Measurements from ENCODE around the gene VPS35L. TPM values are rescaled to one million over a fixed set of nuclear protein-coding genes. Genes with fewer than 3 reads are reported as not detected.

VPS35L gene
- total RNA-seq, 6 experiments from 2014 or later = 65.6 to 81.9 (median 76.8) TPM

DNA sequence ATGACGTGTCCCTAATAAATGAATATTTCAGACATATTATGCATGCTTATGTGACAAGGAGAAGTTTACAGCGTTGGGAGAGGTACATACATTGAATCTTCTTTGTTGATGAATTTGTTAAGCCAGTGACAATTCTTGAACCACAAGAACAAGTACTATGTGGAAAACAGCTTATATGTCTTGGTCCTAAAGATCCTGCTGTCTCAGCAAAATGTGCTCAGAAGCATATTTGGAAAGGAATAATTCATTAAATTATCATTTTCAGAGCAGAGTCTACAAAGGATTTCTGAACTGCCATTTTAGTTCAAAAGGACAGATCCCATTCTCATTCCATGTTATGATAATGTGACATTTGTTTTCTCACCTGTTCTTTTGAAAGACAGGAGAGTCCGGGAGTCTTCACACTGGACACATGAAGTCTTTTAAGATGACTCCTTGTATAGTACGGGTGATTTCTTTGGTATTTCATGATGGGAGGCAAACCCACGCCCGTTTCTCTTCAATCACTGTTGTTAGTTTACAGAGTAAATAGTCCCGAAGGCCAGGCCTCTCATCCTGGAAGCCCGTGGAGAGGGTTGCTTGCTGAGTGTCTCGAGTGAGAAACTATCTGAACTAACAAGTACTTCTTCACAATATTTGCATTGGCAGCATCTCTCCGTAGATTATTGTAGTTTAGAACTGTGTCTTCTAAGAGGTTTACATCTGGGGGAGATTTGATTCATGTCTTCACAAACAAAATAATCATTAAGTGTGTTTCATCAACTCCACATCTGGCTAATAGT lies 26.7 kb downstream of the VPS35L start:
- Mint-ChIP-seq H3K36me3 (ENCODE audit: low read depth) (peaks cover 43% of the 10 kb centered on the region), H3K27ac (no peak overlapping the region), H3K9me3 (no peaks in the 10 kb centered on the region), H3K4me3 (no peak overlapping the region), H3K4me1 (ENCODE audit: low read depth) (peaks cover 13% of the 10 kb centered on the region; the same call in 1 of the 2 replicates), H3K27me3 (ENCODE audit: insufficient read depth) (no peaks in the 10 kb centered on the region; the same call in 1 of the 2 replicates)
- DNase-seq = no peak
- TF ChIP-seq, protein P1, sequence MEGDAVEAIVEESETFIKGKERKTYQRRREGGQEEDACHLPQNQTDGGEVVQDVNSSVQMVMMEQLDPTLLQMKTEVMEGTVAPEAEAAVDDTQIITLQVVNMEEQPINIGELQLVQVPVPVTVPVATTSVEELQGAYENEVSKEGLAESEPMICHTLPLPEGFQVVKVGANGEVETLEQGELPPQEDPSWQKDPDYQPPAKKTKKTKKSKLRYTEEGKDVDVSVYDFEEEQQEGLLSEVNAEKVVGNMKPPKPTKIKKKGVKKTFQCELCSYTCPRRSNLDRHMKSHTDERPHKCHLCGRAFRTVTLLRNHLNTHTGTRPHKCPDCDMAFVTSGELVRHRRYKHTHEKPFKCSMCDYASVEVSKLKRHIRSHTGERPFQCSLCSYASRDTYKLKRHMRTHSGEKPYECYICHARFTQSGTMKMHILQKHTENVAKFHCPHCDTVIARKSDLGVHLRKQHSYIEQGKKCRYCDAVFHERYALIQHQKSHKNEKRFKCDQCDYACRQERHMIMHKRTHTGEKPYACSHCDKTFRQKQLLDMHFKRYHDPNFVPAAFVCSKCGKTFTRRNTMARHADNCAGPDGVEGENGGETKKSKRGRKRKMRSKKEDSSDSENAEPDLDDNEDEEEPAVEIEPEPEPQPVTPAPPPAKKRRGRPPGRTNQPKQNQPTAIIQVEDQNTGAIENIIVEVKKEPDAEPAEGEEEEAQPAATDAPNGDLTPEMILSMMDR (IDR thresholded peaks at IDR 0.05) = no peak

DNA sequence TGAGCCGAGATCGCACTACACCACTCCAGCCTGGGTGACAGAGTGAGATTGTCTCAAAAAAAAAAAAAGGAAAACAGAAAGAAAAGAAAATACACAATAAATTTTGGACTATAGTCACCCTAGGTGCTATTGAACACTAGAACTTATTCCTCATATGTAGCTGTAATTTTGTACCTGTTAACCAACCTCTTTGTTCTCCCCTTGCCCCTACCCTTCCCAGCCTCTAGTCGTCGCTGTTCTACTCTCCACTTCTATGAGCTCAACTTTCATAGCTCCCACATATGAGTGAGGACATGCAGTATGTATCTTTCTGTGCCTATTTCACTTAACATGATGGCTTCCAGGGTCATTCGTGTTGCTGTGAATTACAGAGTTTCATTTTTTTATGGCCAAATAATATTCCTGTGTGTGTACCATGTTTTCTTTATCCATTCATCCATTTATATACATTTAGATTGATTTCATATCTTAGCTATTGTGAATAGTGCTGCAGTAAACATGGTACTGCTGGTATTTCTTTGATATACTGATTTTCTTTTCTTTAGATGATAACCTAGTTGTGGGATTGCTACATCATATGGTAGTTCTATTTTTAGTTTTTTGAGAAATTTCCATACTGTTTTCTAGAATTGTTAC lies 28.3 kb downstream of the VPS35L start:
- H3K4me1 Mint-ChIP-seq (ENCODE audit: low read depth) = peaks cover 13% of the 10 kb centered on the region
- H3K9me3 Mint-ChIP-seq = no peaks in the 10 kb centered on the region
- H3K4me3 Mint-ChIP-seq = no peak overlapping the region
- TF ChIP-seq, protein P1 (IDR thresholded peaks at IDR 0.05) = peak; percentile 85
- peak; percentile 30 for DNase-seq
- H3K27ac Mint-ChIP-seq = no peak overlapping the region
- no peaks in the 10 kb centered on the region; the same call in 1 of the 2 replicates for H3K27me3 Mint-ChIP-seq (ENCODE audit: insufficient read depth)
- peaks cover 39% of the 10 kb centered on the region for H3K36me3 Mint-ChIP-seq (ENCODE audit: low read depth)

DNA sequence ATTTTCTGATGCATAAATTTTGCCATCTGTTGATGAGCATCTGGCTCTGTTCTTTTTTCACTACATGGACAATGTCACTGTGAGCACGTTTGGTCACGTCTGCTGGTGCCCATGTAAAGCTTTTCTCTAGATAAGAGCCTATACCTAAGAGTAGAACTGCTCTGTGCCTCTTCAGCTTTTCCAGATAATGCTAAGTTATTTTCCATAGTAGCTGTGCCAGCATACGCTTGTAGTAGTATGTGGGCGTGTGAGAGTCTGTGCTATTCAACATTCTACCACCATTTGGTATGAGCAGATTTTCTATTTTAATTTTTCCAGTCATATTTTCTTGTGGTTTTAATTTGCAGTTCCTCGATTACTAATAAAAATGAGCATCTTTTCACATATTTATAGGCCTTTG lies 33.2 kb downstream of the VPS35L start:
- Mint-ChIP-seq H3K4me1 (ENCODE audit: low read depth) (peaks cover 28% of the 10 kb centered on the region), H3K27ac (peak overlapping the region; percentile 16; the same call in 1 of the 2 replicates), H3K4me3 (no peak overlapping the region), H3K9me3 (no peaks in the 10 kb centered on the region), H3K36me3 (ENCODE audit: low read depth) (peaks cover 22% of the 10 kb centered on the region), H3K27me3 (ENCODE audit: insufficient read depth) (no peaks in the 10 kb centered on the region)
- TF ChIP-seq, protein P1 (IDR thresholded peaks at IDR 0.05) = peak; percentile 9; the same call in 1 of the 2 replicates
- DNase-seq = peak; percentile 4

DNA sequence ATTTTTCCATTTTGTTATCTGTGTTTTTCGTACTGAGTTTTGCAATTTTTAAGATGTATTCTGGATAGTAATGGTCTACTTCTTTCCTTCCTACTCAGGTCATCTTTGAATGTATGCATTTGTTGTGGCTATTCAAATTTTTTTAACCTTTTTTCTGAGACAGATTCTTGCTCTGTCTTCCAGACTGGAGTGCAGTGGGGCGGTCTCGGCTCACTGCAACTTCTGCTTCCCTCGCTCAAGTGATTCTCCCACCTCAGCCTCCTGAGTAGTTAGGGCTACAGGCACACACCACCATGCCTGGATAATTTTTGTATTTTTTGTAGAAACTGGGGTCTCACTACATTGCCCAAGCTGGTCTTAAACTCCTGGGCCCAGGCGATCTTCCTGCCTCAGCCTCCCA lies 33.6 kb downstream of the VPS35L start:
- H3K4me1 Mint-ChIP-seq (ENCODE audit: low read depth) = peaks cover 23% of the 10 kb centered on the region
- peaks cover 22% of the 10 kb centered on the region for H3K36me3 Mint-ChIP-seq (ENCODE audit: low read depth)
- TF ChIP-seq, protein P1 (IDR thresholded peaks at IDR 0.05) = no peak
- no peaks in the 10 kb centered on the region for H3K9me3 Mint-ChIP-seq
- no peak overlapping the region for H3K4me3 Mint-ChIP-seq
- H3K27me3 Mint-ChIP-seq (ENCODE audit: insufficient read depth) = no peaks in the 10 kb centered on the region
- DNase-seq = no peak
- peak overlapping the region; percentile 88 for H3K27ac Mint-ChIP-seq

DNA sequence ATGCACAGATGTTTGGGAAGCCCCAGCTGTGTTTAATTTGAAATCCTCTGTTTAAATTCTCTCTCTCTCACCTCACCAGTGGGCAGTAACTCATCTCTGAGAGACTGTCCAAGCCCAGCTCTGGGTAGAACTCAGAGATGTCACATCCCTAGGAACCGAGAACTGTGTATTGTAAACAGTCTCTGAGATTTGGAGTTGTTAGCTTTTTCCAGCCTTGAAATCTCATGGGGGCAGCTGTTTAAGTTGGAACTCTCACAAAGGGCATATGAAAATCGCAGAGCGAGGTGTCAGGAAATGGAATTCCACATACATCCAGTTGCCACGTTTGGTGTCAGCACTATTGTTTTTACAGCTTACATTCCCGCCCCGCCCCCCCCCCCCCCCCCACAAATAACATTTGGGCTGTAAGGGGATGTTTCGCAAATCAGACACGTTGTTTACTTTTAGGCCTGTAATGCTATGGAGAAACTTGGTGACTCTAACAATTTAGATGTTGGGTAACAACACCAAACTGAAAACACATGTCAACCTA lies 34.3 kb downstream of the VPS35L start:
- peak; percentile 52 for DNase-seq
- Mint-ChIP-seq H3K27ac (peak overlapping the region; percentile 88), H3K4me3 (no peak overlapping the region), H3K9me3 (no peaks in the 10 kb centered on the region), H3K4me1 (ENCODE audit: low read depth) (peaks cover 25% of the 10 kb centered on the region), H3K27me3 (ENCODE audit: insufficient read depth) (no peaks in the 10 kb centered on the region), H3K36me3 (ENCODE audit: low read depth) (peaks cover 22% of the 10 kb centered on the region)
- TF ChIP-seq, protein P1 (IDR thresholded peaks at IDR 0.05) = no peak

Data from HFFc6 (cell line).